WTC11 (cell line): Measurements from ENCODE around the gene YY1AP1.

Source experiments
- ATF3 ChIP-seq: sonication (generic); formaldehyde crosslinking; conservative IDR thresholded peaks from 2 replicates; pipeline ENCODE4 v1.8.1; 2022; ENCODE audit warnings: mild to moderate bottlenecking, missing genetic modification reagents
- CTCF ChIP-seq: fragments of 200-600 bp; IDR thresholded peaks from 2 replicates; pipeline ENCODE4 v1.8.0; 2022; ENCODE audit warnings: antibody characterized with exemption
- ZNF232 ChIP-seq: sonication (generic); formaldehyde crosslinking; IDR thresholded peaks from 2 replicates; pipeline ENCODE4 v1.8.0; 2022; ENCODE audit warnings: mild to moderate bottlenecking, missing genetic modification reagents

GRCh38 chr1:155719703-155720102 lies 31.1 kb upstream of the YY1AP1 start:
- TF ChIP-seq ZNF232 (CRISPR knock-in tag) (no peak), CTCF (no peak), ATF3 (no peak)
